GM18873 (cell line): ENCODE measurements around the gene PHLDB3.

Experiments used
- ATAC-seq: cut with Tn5 transposase; IDR thresholded peaks from one replicate; pipeline ENCODE4 v1.9.1; 2021; ENCODE audit warnings: mild to moderate bottlenecking, moderate library complexity, moderate number of reproducible peaks; ENCODE audit not compliant: unreplicated experiment, low FRiP score

PHLDB3 gene

GRCh38 chr19:43471091-43471490 lies 33.5 kb downstream of the PHLDB3 start:
- no peak for ATAC-seq

GRCh38 chr19:43470288-43470687 lies 34.3 kb downstream of the PHLDB3 start:
- no peak for ATAC-seq

GRCh38 chr19:43469160-43469480 lies 35.4 kb downstream of the PHLDB3 start:
- no peak for ATAC-seq

GRCh38 chr19:43468354-43469159 lies 36.0 kb downstream of the PHLDB3 start:
- no peak for ATAC-seq

- no peak for ATAC-seq
These were observed 36.8 kb downstream of the PHLDB3 start for GRCh38 chr19:43467730-43468129.

- no peak for ATAC-seq
These were observed 37.3 kb downstream of the PHLDB3 start for GRCh38 chr19:43467276-43467675.

- no peak for ATAC-seq
These were observed 37.8 kb downstream of the PHLDB3 start for GRCh38 chr19:43466793-43467192.

- ATAC-seq = no peak
These were observed 39.0 kb downstream of the PHLDB3 start, which contains the start of gene LYPD3 for GRCh38 chr19:43465468-43466120. Gene LYPD3 (minus strand): TSS chr19:43465608. CDS start chr19:43465571, 37 bp downstream.

GRCh38 chr19:43464134-43464775 lies 40.3 kb downstream of the PHLDB3 start:
- ATAC-seq = no peak

GRCh38 chr19:43463381-43464133 lies 41.0 kb downstream of the PHLDB3 start:
- ATAC-seq = peak; percentile 56

GRCh38 chr19:43462785-43463380 lies 41.7 kb downstream of the PHLDB3 start:
- no peak for ATAC-seq

- ATAC-seq = no peak
These were observed 42.2 kb downstream of the PHLDB3 start for GRCh38 chr19:43462383-43462782.

- no peak for ATAC-seq
These were observed 43.2 kb downstream of the PHLDB3 start for GRCh38 chr19:43461303-43461702.

GRCh38 chr19:43460362-43461016 lies 44.1 kb downstream of the PHLDB3 start:
- no peak for ATAC-seq

- ATAC-seq = no peak
These were observed 46.7 kb downstream of the PHLDB3 start for GRCh38 chr19:43457809-43458208.

GRCh38 chr19:43455321-43456113 lies 49.0 kb downstream of the PHLDB3 start:
- no peak for ATAC-seq

GRCh38 chr19:43454031-43454430 lies 50.5 kb downstream of the PHLDB3 start:
- no peak for ATAC-seq

- ATAC-seq = no peak
These were observed 52.0 kb downstream of the PHLDB3 start for GRCh38 chr19:43452582-43452981.

- no peak for ATAC-seq
These were observed 54.0 kb downstream of the PHLDB3 start for GRCh38 chr19:43450545-43450997.
